Activated naive CD4-positive, alpha-beta T cell treated with anti-CD3 and anti-CD28 coated beads, Interleukin-2, amount 50 U/mL, for 72 hours (primary cell): ENCODE measurements around the gene NUP107. TPM values are rescaled to one million over a fixed set of nuclear protein-coding genes. Genes with fewer than 3 reads are reported as not detected.
A peak's percentile ranks its signal among the peaks of the same experiment; 100 is the strongest.
"Not testable (repeated sequence)": the region's sequence is repeated elsewhere in the genome, so short reads cannot be mapped to it uniquely, and the experiment has no call there.

ENCODE experiments used
- ATAC-seq, 2 donors: fragments of 150-1000 bp; cut with Tn5 transposase; 2 replicates each; pipeline ENCODE4 v1.10.0; 2021; ENCODE audit warnings: mild to moderate bottlenecking in 2 of 2, moderate library complexity in 2 of 2
- DNase-seq, 2 donors: peaks; one replicate each; pipeline ENCODE4 v3.0.0; 2021 to 2022; ENCODE audit warnings: low spot score in 2 of 2
- H3K27ac Mint-ChIP-seq, 2 donors: one replicate each; pipeline ENCODE4 v1.8.0; 2022; ENCODE audit warnings: mild to moderate bottlenecking in 2 of 2, mixed read lengths in 2 of 2
- H3K36me3 Mint-ChIP-seq, 2 donors: one replicate each; pipeline ENCODE4 v1.8.0; 2022; ENCODE audit warnings: mixed read lengths in 2 of 2
- H3K9me3 Mint-ChIP-seq, 2 donors: one replicate each; pipeline ENCODE4 v1.8.0; 2022; ENCODE audit warnings: mixed read lengths in 2 of 2
- total RNA-seq, 2 donors: library from RNA; stranded (reverse); gene quantifications; one replicate each; pipeline ENCODE4 v1.2.3, GENCODE V29; 2022

NUP107 gene
- 100 to 1,000 TPM; 156 to 159 TPM for total RNA-seq

DNA sequence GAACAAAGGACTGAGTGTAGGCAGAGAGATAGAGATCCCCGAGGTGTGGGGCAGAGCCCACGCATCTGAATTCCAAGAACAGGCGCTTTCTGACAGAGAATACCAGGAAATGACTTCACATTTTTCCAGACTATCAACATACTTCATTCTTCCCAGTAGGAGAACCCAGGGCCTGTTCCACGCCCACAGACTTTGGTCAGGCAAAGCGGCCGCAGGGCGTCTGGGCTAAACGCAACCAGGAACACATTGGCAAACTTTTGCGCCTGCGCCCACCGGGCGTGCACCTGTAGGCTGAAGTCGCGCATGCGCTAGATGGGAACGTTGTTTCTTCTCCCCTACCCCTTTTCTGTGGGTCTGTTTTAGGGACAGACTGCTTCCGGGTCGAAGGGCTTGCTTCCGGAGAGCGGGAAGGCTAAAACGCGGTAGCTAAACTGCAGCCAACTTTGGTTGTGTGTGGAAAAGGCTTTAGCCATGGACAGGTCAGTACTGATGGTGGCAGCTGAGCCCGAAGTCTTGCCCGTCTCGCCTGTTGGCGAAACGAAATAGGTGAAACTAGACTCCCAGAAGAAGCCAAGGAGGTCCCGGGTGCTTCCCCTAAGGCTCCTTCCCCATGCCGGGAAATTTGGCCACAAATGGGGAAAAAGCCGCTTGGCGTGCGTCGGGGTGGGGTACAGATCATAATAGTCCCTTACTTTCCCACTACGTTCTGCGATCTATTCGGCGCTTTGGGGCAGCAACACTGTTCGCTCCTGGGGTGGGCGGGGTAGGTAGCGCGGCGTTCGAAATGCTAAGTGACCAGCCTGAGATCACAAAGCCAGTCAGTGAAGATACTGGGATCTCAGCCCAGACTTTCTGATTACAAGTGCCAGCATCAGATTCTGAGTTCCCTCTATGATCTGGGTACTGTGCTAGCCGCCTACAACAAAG is at the start of gene NUP107:
Gene NUP107 (plus strand): TSS at position 384 of the 927 bp plus-strand sequence. CDS start 88 bp downstream, at position 472.
- ATAC-seq (peak; percentile 93 to 97), DNase-seq (peak; percentile 94 to 97)
- H3K27ac Mint-ChIP-seq: peak within 1 kb of the TSS; percentile 90 to 99
- H3K36me3 Mint-ChIP-seq: peaks cover 9 to 18% of the 10 kb centered on the region in 2 donors
- H3K9me3 Mint-ChIP-seq: no peaks in the 10 kb centered on the region

GRCh38 chr12:68637439-68637838 is 49.3 kb upstream of the NUP107 start:
- H3K27ac Mint-ChIP-seq: peak overlapping the region in 1 of 2 donors; percentile 22
- H3K9me3 Mint-ChIP-seq, ATAC-seq, DNase-seq, H3K36me3 Mint-ChIP-seq: not testable (repeated sequence)

DNA sequence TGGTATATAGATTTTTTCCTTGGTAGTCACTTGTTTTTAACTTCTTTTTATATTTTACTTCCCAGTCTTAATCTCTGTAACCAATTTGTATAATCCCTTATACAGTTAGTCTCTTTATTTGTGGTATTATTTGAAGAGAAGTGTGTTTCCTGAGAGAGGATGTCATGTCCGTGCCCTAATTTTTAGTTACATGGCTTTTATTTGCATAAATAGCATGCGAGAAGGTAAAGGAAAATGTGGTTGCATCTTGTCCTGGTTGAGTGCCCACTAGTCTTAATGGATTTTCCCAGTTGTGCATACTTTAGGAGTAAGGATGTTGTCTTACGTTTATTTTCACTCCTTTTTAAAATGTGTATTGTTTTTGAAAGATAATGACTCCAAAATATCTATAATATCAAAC is 48.6 kb upstream of the NUP107 start:
- DNase-seq (no peak), ATAC-seq (no peak)
- no peaks in the 10 kb centered on the region for H3K9me3 Mint-ChIP-seq
- peaks cover 0 to 14% of the 10 kb centered on the region in 2 donors for H3K36me3 Mint-ChIP-seq
- no peak overlapping the region for H3K27ac Mint-ChIP-seq

- no peak for DNase-seq
- Mint-ChIP-seq H3K36me3 (peaks cover 0 to 15% of the 10 kb centered on the region in 2 donors), H3K9me3 (no peaks in the 10 kb centered on the region), H3K27ac (no peak overlapping the region)
- ATAC-seq: no peak
Observed at GRCh38 chr12:68638721-68639395, 47.9 kb upstream of the NUP107 start.

DNA sequence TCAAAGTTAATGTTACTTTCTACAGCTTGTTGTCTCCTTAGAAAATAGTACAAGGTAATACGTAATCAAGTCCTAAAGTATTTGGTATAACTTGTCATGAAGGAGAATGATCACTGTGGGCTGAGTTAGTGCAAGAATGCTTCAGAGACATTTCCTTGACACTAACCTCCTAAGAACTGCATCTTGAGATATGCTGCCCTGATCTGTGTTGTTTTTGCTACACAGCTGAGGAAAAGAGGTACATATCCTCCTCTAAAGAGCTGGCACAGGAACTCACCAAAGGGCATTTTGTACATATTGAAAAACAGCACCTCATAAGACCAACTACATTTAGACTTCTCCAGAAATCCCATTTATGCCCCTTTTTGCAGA is 47.4 kb upstream of the NUP107 start:
- no peaks in the 10 kb centered on the region for H3K9me3 Mint-ChIP-seq
- DNase-seq (no peak), ATAC-seq (no peak)
- H3K27ac Mint-ChIP-seq: peak overlapping the region in 1 of 2 donors; percentile 69
- peaks cover 0 to 18% of the 10 kb centered on the region in 2 donors for H3K36me3 Mint-ChIP-seq

DNA sequence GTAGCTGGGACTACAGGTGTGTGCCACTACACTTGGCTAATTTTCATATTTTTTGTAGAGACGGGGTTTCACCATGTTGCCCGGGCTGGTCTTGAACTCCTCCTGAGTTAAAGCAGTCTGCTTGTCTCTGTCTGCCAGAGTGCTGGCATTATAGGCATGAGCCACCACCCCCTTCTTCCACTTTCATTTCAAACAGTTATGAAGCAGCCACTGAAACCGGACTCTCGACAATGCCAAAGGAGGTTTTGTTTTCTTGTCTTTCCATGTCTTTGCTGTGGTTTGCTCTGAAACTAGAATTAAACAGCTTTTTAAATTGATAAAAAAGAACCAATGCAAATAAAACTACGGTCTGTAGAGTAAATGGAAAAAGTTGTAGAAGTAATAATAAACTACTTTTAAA is 45.6 kb upstream of the NUP107 start:
- DNase-seq (peak; percentile 55 to 58), ATAC-seq (peak; percentile 95 to 98)
- H3K9me3 Mint-ChIP-seq: no peaks in the 10 kb centered on the region
- peak overlapping the region in 1 of 2 donors; percentile 74 for H3K27ac Mint-ChIP-seq
- H3K36me3 Mint-ChIP-seq: peaks cover 0 to 18% of the 10 kb centered on the region in 2 donors

- peaks cover 0 to 33% of the 10 kb centered on the region in 2 donors for H3K36me3 Mint-ChIP-seq
- no peaks in the 10 kb centered on the region for H3K9me3 Mint-ChIP-seq
- peak overlapping the region in 1 of 2 donors; percentile 72 for H3K27ac Mint-ChIP-seq
- DNase-seq: no peak
- ATAC-seq: no peak
Observed at GRCh38 chr12:68646484-68646883, 40.3 kb upstream of the NUP107 start.

GRCh38 chr12:68647507-68647906 is 39.3 kb upstream of the NUP107 start:
- no peak for ATAC-seq
- Mint-ChIP-seq H3K36me3 (peaks cover 0 to 29% of the 10 kb centered on the region in 2 donors), H3K27ac (peak overlapping the region in 1 of 2 donors; percentile 88), H3K9me3 (no peaks in the 10 kb centered on the region)
- no peak for DNase-seq

DNA sequence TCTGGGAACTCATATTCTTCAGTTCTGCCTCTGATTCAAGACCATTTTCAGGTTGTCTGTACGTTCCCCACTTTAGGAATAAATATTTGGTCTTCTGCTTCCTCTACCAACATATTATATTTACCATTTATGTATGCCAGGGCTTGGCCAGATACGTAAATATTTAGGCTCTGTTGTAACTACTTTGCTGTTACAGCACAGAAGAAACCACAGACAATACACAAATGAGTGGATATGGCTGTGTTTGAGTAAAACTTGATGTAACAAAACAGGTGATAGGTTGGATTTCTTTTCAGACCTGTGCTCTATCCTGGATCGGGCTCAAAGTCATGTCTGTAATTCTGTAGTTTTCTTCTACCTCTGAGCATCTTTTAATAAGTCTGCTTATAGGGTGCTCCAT is 38.6 kb upstream of the NUP107 start:
- DNase-seq: no peak
- Mint-ChIP-seq H3K36me3 (peaks cover 0 to 25% of the 10 kb centered on the region in 2 donors), H3K27ac (peak overlapping the region in 1 of 2 donors; percentile 95), H3K9me3 (no peaks in the 10 kb centered on the region)
- peak; percentile 41 to 97 for ATAC-seq

DNA sequence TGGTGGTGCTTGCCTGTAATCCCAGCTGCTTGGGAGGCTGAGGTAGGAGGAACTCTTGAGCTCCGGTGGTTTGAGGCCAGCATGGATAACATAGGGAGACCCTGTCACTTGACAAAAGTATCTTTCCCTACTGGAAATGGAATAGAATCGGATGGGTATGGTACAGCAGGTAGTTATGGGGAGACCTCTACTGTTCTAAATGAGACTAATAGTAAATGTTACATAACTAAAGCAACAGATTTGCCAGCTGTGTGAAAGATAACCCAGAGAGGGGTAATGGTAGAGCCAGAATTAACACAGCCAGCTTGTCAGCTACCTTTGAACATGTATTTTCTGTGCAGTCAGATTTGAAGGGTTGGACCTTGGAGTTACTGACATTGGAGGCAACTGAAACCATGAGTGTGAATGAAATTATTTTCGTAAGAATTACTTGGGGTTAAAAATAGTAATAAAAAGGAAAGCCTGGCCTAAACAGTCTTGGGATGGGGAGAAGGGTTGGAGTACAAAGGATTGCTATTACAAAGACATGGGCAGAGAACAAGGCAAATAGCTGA is 21.7 kb upstream of the NUP107 start:
- DNase-seq: no peak
- H3K36me3 Mint-ChIP-seq: peaks cover 0 to 5% of the 10 kb centered on the region in 2 donors
- H3K9me3 Mint-ChIP-seq: no peaks in the 10 kb centered on the region
- peak overlapping the region in 1 of 2 donors; percentile 1 for H3K27ac Mint-ChIP-seq
- no peak for ATAC-seq

DNA sequence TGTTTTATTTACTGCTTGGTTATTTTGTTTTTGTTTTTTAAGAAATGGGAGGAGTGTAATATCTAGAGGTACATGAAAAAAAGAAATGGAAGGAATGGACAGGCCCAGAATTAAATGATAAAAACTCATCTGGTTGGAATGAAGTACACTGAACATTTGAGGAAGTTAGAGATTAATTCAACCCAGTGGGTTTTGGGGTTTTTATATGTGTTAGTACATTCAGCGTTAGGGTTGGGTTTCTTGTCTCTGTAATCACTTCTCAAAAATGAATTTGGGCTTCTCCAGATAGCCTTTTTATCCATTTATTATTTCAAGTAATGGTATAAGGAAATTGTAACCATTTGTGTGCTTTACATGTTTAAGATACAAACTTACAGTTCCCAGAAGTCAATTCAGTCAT is 19.5 kb upstream of the NUP107 start:
- Mint-ChIP-seq H3K9me3 (no peaks in the 10 kb centered on the region), H3K36me3 (no peaks in the 10 kb centered on the region), H3K27ac (peak overlapping the region in 1 of 2 donors; percentile 65)
- DNase-seq (no peak), ATAC-seq (no peak)

- ATAC-seq: no peak
- Mint-ChIP-seq H3K27ac (no peak overlapping the region), H3K36me3 (no peaks in the 10 kb centered on the region), H3K9me3 (no peaks in the 10 kb centered on the region)
- DNase-seq: no peak
Observed at GRCh38 chr12:68667896-68668295, 18.9 kb upstream of the NUP107 start.

- no peak for ATAC-seq
- H3K27ac Mint-ChIP-seq: peak overlapping the region in 1 of 2 donors; percentile 5
- no peaks in the 10 kb centered on the region for H3K36me3 Mint-ChIP-seq
- DNase-seq: no peak
- no peaks in the 10 kb centered on the region for H3K9me3 Mint-ChIP-seq
Observed at GRCh38 chr12:68671179-68671578, 15.6 kb upstream of the NUP107 start.

DNA sequence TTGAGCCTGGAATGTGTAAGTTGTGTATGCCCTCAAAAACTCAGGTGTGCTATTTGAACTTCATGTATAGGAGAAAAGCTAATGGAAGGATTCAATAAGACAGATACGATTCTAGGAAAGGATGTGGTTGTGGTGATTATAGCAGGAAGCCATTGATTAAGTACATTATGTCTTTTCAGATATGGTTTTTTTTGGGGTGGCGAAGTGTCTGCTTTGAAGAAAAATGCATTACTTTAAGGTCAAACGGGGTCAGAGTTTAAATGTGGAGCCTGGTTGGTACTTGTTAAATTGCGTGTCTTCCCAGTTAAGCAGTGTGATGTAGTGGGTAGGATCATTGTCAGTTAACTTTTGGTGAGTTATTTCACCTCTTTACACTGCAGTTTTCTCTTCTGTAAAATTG is 13.0 kb upstream of the NUP107 start:
- Mint-ChIP-seq H3K27ac (peak overlapping the region in 1 of 2 donors; percentile 51), H3K9me3 (no peaks in the 10 kb centered on the region), H3K36me3 (no peaks in the 10 kb centered on the region)
- ATAC-seq (peak; percentile 67 to 69), DNase-seq (no peak)

DNA sequence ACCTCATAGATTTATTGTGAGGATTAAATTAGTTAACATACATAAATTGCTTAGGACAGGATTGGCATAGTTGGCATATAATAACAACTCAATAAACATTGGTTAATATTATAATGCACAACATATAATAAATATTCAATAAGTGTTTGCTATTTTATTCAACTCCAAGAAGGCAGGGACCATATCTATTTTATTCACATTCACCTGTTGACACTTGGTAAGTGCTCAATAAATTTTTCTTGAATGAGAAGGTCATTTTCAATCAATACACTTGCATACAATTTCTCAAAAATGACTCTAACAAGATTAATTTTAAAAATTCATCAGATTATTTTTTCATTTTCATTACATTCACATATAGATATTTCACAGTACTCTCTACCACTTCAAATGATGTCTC is 12.4 kb upstream of the NUP107 start:
- DNase-seq: no peak
- no peaks in the 10 kb centered on the region for H3K9me3 Mint-ChIP-seq
- no peaks in the 10 kb centered on the region for H3K36me3 Mint-ChIP-seq
- peak overlapping the region in 1 of 2 donors; percentile 51 for H3K27ac Mint-ChIP-seq
- ATAC-seq: no peak

DNA sequence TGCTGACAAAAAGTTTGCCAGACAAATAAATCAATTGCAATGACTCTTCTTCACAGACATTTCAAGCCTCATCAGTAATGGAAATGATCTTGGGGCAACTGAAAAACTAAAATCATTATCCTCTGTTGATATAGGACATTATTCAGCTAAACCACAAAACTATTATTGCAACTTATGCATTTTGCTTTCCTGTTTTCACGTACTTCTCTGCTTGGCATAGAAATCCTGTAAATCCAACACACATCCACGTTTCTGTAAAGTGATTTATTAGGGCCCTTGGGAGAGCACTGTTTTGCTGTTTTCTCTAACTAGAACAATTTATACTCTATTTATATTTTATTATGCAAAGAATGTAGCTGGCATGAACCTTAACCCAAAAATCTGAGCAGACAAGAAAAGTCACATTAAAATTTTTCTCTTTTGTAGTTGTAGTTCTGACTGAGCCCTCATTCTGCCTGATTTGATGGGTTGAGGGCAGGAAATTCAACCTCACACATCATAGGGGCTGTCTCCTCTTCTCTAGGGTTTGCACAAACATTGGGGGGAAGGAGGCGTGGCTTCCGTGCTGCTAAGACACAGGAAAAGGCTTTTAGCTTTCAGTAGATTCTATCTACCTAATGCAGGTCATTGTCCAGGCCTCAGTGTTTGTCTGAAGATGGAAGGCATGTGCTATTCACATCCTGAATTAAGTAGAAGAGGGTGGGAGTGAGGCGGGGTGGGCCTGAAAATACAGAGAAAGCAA is 11.5 kb upstream of the NUP107 start:
- peak in 1 of 2 donors; percentile 49 for DNase-seq
- H3K27ac Mint-ChIP-seq: peak overlapping the region; percentile 74 to 88

More for the DNA sequence above, 11.5 kb upstream of the NUP107 start:
- H3K9me3 Mint-ChIP-seq: no peaks in the 10 kb centered on the region
- peak; percentile 73 to 83 for ATAC-seq
- no peaks in the 10 kb centered on the region for H3K36me3 Mint-ChIP-seq
